HG02763 (cell line): ENCODE measurements around the gene IL17REL.

ENCODE experiments used
- ATAC-seq: cut with Tn5 transposase; IDR thresholded peaks from one replicate; pipeline ENCODE4 v1.9.1; 2021; ENCODE audit warnings: mild to moderate bottlenecking, moderate library complexity; ENCODE audit not compliant: unreplicated experiment

Gene IL17REL

GRCh38 chr22:49970528-49971231 lies 41.9 kb downstream of the IL17REL start:
- ATAC-seq, result peak; percentile 69

DNA sequence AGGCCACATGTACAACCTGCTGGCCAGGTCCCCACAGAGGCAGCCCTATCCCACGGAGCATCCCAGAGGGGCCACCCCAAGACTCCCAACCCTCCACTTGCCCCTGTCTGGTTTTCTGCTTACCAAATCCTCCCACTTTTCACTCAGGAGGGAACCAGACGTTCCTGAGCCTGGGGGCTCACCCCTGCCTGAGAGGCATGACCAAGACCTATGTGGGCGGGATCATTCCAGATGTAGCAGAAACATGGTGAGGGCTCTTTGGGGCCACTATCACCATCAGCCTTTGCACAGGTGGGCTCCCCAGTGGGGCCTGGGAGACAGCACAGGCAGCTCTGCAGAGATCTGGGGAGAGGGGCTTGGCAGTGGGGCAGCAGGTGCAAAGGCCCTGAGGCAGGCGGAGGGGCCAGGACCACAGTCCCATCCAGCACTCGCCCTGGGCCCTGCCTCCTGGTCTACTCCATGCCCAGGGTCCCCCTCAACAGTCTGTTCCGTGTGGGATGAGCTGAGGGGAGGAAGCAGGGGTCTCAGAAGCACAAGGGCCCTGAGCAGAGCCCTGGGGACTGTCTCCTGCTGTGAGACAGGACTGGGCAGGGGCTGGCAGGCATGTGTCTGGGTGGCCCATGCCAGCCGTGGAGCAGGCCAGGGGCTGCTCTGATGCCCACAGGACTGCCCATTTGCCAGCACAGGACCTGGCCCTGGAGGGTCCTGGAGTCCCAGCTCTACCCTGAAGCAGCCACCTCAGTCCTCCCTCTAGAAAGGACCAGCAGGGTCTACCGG lies 42.6 kb downstream of the IL17REL start:
- no peak for ATAC-seq

DNA sequence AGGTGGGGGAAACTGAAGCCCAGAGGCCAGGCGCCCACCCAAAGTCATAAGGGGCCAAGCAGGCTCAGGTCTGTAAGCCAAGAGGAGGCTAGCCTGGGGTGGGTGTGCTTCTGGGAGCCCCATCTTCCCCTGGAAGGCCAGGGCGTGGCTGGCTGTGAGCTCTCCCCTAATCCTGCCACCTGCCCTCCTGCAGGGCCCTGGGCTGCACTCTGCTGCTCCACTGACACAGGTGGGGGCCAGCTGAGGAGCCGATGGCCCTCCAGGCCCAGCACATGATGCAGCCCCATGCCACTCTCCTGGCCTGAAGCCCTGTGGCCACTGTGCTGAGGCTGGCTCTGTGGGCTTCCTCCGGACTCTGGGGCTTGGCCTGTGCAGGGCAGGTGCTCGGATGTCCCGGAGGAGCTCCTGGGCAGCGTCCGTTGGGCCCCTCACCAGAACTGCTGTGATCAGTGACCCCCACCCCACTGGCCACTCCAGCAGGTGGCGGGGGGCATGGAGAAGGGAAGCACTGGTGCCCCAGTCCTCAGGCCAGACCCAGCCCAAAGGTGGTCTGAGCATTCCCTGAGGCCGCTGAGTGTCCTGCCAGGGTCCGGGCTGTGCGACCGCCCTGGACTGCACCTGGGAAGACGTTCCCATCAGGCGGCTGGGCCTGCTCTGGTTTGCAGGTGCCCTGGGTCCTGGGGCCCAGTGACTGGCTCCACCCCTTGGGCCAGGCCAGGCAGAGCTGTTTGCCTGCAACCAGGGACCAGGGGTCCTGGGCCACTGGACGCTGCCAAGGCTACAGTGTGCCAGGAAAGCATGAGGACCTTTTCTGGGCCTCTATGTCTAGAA lies 43.5 kb downstream of the IL17REL start:
- no peak for ATAC-seq

- no peak for ATAC-seq
Measured at GRCh38 chr22:49968313-49968830, 44.2 kb downstream of the IL17REL start.

GRCh38 chr22:49967706-49968208 lies 44.8 kb downstream of the IL17REL start:
- ATAC-seq, result no peak

DNA sequence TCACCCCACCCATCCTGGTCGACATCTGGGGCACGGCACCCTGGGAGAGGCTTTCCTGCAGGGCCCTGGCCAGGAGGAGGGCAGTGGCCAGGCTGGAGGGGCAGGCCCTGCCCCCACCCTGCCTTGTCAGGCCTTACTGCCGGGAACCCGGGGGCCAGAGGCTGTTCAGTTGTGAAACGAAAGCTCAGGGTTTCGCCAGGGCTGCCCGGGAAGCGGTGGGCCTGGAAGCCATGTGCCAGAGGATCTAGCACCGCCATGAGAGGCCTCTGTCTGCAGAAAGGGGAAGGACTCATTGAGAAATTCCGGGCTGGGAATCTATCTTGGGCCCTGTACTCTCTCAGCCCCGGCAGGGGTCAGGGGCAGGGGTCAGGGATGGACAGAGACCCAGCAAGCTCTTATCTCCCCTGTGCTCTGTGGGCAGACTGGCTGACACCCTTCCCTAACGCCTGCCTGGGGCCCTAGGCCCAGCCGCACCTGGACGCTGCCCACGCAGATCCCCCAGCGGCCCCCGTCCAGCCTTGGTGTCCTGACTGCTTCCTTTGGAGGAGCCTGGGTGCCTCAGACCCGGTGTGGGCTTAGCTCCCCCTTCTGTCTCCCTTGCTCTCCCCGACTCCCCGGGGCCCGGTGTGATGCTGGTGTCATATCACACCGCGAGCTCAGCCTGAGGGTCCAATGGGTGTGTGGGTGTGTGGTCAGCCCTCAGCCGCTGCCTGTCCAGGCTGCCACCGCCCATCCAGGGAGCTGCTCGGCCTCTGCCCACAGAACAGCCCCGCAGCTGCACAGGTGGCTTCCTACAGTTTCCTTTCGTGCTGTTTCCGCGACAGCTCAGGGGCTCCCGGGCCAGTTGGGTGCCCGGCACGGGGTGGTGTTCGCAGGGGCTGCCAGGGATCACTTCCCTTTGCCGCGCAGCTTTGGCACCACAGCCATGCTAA lies 45.5 kb downstream of the IL17REL start:
- ATAC-seq, result no peak

GRCh38 chr22:49966041-49966773 lies 46.4 kb downstream of the IL17REL start:
- no peak for ATAC-seq

DNA sequence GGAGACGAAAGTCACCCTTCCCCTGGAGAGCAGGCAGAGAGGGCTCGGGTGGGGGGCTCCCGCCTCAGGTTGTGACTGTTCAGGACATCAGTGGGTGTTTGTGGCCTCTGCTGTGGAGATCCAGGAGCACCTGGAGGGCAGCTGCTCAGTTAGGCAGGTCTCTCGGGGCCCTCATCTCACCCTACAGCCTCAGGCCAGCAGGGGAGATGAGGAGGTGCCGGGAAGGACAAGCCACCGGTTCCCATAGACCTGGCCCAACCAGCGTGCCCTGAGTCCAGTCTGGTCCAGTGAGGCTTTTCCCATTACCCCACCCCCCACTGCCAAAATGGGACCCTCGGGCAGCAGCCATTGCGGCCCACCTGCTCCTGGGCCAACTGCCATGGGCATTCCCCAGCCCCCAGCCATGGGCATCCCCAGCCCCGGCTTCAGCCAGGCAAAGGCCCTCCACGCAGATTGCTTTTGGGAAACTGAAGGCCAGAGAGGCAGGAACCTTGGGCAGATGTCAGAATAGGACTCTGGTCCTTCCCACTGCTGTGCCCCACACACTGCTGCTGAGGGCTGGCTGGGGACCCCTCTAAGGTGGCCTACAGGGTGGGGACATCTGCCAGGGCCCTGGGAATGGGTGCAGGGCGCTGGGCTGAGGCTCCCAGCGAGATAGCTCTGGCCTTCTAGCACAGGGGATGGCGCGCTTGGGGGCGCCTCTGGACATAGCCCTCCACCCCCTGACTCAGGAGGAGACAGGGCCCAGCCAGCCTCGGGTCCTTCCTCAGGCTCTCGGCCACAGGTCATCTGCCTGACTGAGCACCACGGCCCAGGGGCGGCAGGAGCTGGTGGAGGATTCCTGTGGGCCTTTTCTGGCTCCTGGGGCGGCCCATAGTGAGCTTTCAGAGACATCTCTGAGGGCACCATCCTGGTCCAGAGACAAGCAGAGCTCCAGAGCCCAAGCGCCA lies 47.2 kb downstream of the IL17REL start:
- no peak for ATAC-seq

DNA sequence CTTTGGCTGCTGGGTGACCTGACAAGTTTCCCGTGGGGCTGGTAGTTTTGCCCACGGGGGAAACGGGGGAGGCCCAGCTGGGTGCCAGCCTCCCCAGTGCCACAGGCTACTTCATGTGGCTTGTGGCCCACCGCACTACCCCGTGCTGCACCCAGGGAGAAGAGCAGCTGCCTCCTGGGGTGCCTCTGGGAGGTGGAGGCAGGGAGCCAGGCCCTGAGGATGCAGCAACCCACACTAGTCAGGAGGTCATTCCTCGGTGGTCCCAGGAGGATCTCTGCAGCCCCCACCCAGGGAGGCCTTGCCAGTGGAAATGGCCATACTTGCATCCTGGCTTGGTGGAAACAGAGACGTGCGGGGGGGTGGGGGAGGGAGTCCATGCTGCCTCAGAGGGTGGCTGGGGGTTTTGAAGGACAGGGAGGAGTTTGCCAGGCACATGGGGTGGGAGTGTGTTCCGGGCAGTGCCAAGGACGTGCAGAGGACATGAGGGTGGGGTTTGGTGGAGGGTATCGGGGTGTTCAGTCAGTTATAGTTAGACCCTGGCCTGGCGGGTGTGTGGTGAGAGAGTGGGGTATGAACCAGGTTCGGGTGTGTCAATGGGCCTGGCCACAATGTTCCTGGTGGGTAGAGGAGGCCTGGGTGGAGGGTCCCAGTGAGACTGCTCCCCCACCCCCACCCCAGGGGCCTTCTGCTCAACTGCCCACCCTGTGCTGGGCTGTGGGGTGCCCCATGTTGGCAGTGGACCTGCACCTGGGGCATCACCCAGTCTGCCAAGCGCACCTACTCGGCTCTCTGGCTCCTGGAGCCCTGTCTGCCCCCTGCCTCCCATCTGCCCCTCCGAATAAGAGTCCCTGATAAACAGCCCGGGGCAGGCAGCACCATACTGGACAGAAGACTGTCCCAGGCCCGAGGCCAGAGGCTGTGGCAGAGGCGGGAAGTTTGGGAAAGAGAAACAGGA lies 48.2 kb downstream of the IL17REL start:
- ATAC-seq, result no peak

GRCh38 chr22:49963647-49964026 lies 48.9 kb downstream of the IL17REL start:
- no peak for ATAC-seq

DNA sequence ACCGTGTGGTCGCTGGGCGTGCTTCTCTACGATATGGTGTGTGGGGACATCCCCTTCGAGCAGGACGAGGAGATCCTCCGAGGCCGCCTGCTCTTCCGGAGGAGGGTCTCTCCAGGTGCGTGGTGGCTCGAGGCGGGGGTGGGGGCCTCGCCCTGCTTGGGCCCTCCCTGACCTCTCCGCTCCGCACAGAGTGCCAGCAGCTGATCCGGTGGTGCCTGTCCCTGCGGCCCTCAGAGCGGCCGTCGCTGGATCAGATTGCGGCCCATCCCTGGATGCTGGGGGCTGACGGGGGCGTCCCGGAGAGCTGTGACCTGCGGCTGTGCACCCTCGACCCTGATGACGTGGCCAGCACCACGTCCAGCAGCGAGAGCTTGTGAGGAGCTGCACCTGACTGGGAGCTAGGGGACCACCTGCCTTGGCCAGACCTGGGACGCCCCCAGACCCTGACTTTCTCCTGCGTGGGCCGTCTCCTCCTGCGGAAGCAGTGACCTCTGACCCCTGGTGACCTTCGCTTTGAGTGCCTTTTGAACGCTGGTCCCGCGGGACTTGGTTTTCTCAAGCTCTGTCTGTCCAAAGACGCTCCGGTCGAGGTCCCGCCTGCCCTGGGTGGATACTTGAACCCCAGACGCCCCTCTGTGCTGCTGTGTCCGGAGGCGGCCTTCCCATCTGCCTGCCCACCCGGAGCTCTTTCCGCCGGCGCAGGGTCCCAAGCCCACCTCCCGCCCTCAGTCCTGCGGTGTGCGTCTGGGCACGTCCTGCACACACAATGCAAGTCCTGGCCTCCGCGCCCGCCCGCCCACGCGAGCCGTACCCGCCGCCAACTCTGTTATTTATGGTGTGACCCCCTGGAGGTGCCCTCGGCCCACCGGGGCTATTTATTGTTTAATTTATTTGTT lies 49.6 kb downstream of the IL17REL start:
- no peak for ATAC-seq

GRCh38 chr22:49962012-49962750 lies 50.4 kb downstream of the IL17REL start:
- ATAC-seq, result no peak

DNA sequence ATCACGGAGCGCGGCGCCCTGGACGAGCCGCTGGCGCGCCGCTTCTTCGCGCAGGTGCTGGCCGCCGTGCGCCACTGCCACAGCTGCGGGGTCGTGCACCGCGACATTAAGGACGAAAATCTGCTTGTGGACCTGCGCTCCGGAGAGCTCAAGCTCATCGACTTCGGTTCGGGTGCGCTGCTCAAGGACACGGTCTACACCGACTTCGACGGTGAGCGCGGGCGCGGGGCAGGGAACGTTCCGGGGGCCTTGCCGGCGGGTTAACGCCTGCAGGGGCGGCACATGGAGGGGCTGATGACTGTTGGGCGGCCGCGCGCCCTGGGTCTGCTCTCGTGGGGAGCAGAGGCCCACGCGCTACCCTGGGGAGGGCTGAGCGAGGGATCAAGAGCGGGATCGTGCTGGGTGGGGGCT lies 51.0 kb downstream of the IL17REL start:
- ATAC-seq, result no peak

DNA sequence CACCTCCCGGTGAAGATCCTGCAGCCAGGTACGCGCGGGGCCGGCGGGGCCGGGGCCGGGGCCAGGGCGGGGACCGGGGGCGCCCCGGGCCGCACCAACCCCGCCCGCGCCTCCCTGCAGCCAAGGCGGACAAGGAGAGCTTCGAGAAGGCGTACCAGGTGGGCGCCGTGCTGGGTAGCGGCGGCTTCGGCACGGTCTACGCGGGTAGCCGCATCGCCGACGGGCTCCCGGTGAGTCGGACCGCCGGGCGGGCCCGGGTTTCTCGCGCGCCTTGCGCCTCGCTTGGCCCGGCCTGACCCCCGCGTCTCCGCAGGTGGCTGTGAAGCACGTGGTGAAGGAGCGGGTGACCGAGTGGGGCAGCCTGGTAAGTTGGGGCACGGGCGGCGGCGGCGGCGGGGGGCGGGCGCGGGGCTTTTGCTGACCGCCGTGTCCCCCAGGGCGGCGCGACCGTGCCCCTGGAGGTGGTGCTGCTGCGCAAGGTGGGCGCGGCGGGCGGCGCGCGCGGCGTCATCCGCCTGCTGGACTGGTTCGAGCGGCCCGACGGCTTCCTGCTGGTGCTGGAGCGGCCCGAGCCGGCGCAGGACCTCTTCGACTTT lies 51.5 kb downstream of the IL17REL start:
- ATAC-seq, result peak; percentile 1
